ENCODE measurements around the gene THSD4.
"Not testable (repeated sequence)": the region's sequence is repeated elsewhere in the genome, so short reads cannot be mapped to it uniquely, and the experiment has no call there.

The THSD4 gene

GRCh38 chr15:71301958-71302621, 186.8 kb downstream of the THSD4 start:
- DNase-seq, result no peak

- DNase-seq, result no peak
These were observed 187.7 kb downstream of the THSD4 start for GRCh38 chr15:71302861-71303410.

GRCh38 chr15:71303977-71304376, 188.7 kb downstream of the THSD4 start:
- DNase-seq, result no peak

GRCh38 chr15:71304681-71305080, 189.4 kb downstream of the THSD4 start:
- no peak for DNase-seq

GRCh38 chr15:71306538-71306937, 191.3 kb downstream of the THSD4 start:
- no peak for DNase-seq

- no peak for DNase-seq
These were observed 197.0 kb downstream of the THSD4 start for GRCh38 chr15:71312194-71312708.

GRCh38 chr15:71312731-71313460, 197.6 kb downstream of the THSD4 start:
- no peak for DNase-seq

GRCh38 chr15:71313806-71314205, 198.5 kb downstream of the THSD4 start:
- DNase-seq, result no peak

GRCh38 chr15:71314956-71315537, 199.8 kb downstream of the THSD4 start:
- DNase-seq, result no peak

GRCh38 chr15:71316911-71317310, 201.6 kb downstream of the THSD4 start:
- DNase-seq, result no peak

- not testable (repeated sequence) for DNase-seq
These were observed 204.2 kb downstream of the THSD4 start for GRCh38 chr15:71319424-71319823.

GRCh38 chr15:71319935-71320334, 204.7 kb downstream of the THSD4 start:
- DNase-seq, result no peak

- DNase-seq, result no peak
These were observed 207.8 kb downstream of the THSD4 start for GRCh38 chr15:71323082-71323481.

- DNase-seq, result no peak
These were observed 208.3 kb downstream of the THSD4 start for GRCh38 chr15:71323584-71323983.

- DNase-seq, result no peak
These were observed 210.2 kb downstream of the THSD4 start for GRCh38 chr15:71325481-71325880.

GRCh38 chr15:71328453-71328852, 213.2 kb downstream of the THSD4 start:
- DNase-seq, result no peak

- no peak for DNase-seq
These were observed 213.8 kb downstream of the THSD4 start for GRCh38 chr15:71329041-71329440.

GRCh38 chr15:71329497-71330260, 214.4 kb downstream of the THSD4 start:
- DNase-seq, result no peak

GRCh38 chr15:71330638-71331162, 215.4 kb downstream of the THSD4 start:
- no peak for DNase-seq

GRCh38 chr15:71331173-71331572, 215.9 kb downstream of the THSD4 start:
- no peak for DNase-seq

- no peak for DNase-seq
These were observed 217.2 kb downstream of the THSD4 start for GRCh38 chr15:71332431-71333004.

- no peak for DNase-seq
These were observed 217.9 kb downstream of the THSD4 start for GRCh38 chr15:71333136-71333700.
